DOHH2 (cell line): ENCODE data around the gene NNAT.

Experiments used
- H3F3A ChIP-seq: fragments of 200-600 bp; sonication (generic), shearing (Covaris generic); 2 replicates; pipeline ENCODE4 v1.6.0; 2016; ENCODE audit warnings: antibody characterized with exemption, mild to moderate bottlenecking; ENCODE audit not compliant: control insufficient read depth, insufficient read depth
- H3K27ac ChIP-seq: fragments of 200-600 bp; sonication (generic); 2 replicates; pipeline ENCODE4 v1.5.1; 2014; ENCODE audit warnings: low read depth, mild to moderate bottlenecking, low read length, moderate library complexity
- H3K27me3 ChIP-seq: fragments of 200-600 bp; sonication (generic); 2 replicates; pipeline ENCODE4 v1.6.1; 2014; ENCODE audit warnings: mild to moderate bottlenecking, low read length, mixed read lengths; ENCODE audit not compliant: control insufficient read depth
- H3K36me3 ChIP-seq: fragments of 200-600 bp; sonication (generic); 2 replicates; pipeline ENCODE4 v1.6.1; 2014; ENCODE audit warnings: mild to moderate bottlenecking, low read length, moderate library complexity, mixed read lengths; ENCODE audit not compliant: control insufficient read depth
- H3K4me1 ChIP-seq: fragments of 200-600 bp; sonication (generic); 2 replicates; pipeline ENCODE4 v1.6.1; 2014; ENCODE audit warnings: mild to moderate bottlenecking, low read length, mixed read lengths; ENCODE audit not compliant: control insufficient read depth
- H3K4me2 ChIP-seq: fragments of 200-600 bp; sonication (generic); 2 replicates; pipeline ENCODE4 v1.6.0; 2014; ENCODE audit warnings: mild to moderate bottlenecking, low read length, moderate library complexity
- H3K4me3 ChIP-seq: fragments of 200-600 bp; sonication (generic); 2 replicates; pipeline ENCODE4 v1.5.1; 2014; ENCODE audit warnings: mild to moderate bottlenecking, low read length, mixed read lengths
- H3K79me2 ChIP-seq: fragments of 200-600 bp; sonication (generic); 2 replicates; pipeline ENCODE4 v1.6.1; 2014; ENCODE audit warnings: mild to moderate bottlenecking, low read length, mixed read lengths; ENCODE audit not compliant: control insufficient read depth
- H3K9me2 ChIP-seq: fragments of 200-600 bp; sonication (generic); replicated peaks from 2 replicates; pipeline ENCODE4 v1.6.1; 2014; ENCODE audit warnings: mild to moderate bottlenecking, low read length, mixed read lengths; ENCODE audit not compliant: control insufficient read depth
- H3K9me3 ChIP-seq: fragments of 200-600 bp; sonication (generic); 2 replicates; pipeline ENCODE4 v1.6.1; 2014; ENCODE audit warnings: antibody characterized with exemption, low read length, mixed read lengths; ENCODE audit not compliant: control insufficient read depth, insufficient read depth
- H4K20me1 ChIP-seq: fragments of 200-600 bp; sonication (generic); 2 replicates; pipeline ENCODE4 v1.6.0; 2014; ENCODE audit warnings: low read depth, mild to moderate bottlenecking, antibody characterized with exemption, low read length, moderate library complexity; ENCODE audit not compliant: control insufficient read depth, insufficient read depth
- EZH2phosphoT487 ChIP-seq: fragments of 200-600 bp; sonication (generic); IDR thresholded peaks from 2 replicates; pipeline ENCODE4 v1.6.1; 2017; ENCODE audit warnings: borderline replicate concordance, mild to moderate bottlenecking, antibody characterized with exemption, low read length, moderate library complexity, mixed read lengths
- TF ChIP-seq, protein P1 (sequence below): fragments of 200-600 bp; sonication (generic); IDR thresholded peaks from one replicate; pipeline ENCODE4 v1.5.1; 2014; ENCODE audit warnings: antibody characterized with exemption, mild to moderate bottlenecking, low read depth, low read length; ENCODE audit not compliant: poor library complexity, severe bottlenecking

The NNAT gene

DNA sequence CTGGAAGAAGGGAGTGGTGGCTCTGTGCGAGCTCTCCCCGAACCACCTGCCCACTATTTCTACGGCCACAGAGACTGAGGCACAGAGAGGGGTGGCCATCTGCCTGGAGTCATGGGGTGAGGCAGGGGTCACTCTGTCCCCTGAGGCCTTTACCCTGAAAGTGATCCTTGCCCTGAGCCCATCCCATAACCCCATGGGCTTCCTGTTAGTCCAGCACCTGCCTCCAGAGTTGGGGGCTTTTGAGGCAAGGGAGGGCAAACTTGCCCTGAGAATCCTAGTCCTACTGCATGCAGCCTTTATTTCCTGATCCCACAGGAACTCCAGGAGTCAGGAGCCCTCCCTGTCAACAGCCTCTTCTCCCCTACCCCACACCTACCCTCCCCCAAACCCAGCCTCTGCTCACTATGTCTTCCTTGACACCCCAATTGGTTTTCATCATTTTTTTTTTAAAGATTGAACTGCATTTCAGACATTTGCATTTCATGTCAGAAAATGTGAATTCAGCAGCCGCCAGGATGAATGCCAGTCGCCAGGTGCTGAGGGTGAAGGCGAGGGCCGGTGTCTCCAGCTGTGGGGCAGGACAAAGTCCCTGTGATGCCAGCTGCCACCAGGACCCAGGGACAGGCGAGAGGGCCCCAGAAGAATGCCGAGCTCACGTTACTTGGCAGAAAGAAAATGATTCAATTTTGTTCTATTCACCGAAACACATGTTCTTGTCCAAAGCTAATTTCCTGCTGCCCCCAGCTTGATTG, 47.6 kb upstream of the NNAT start:
- H3K27ac ChIP-seq = no peak overlapping the region
- no peaks in the 10 kb centered on the region for H3K9me3 ChIP-seq
- peaks cover 13% of the 10 kb centered on the region; the same call in 1 of the 2 replicates for H3K27me3 ChIP-seq
- peaks cover 4% of the 10 kb centered on the region; the same call in 1 of the 2 replicates for H3K4me1 ChIP-seq
- no peaks in the 10 kb centered on the region for H3F3A ChIP-seq
- no peak overlapping the region for H3K4me3 ChIP-seq
- TF ChIP-seq, protein P1, sequence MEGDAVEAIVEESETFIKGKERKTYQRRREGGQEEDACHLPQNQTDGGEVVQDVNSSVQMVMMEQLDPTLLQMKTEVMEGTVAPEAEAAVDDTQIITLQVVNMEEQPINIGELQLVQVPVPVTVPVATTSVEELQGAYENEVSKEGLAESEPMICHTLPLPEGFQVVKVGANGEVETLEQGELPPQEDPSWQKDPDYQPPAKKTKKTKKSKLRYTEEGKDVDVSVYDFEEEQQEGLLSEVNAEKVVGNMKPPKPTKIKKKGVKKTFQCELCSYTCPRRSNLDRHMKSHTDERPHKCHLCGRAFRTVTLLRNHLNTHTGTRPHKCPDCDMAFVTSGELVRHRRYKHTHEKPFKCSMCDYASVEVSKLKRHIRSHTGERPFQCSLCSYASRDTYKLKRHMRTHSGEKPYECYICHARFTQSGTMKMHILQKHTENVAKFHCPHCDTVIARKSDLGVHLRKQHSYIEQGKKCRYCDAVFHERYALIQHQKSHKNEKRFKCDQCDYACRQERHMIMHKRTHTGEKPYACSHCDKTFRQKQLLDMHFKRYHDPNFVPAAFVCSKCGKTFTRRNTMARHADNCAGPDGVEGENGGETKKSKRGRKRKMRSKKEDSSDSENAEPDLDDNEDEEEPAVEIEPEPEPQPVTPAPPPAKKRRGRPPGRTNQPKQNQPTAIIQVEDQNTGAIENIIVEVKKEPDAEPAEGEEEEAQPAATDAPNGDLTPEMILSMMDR = no peak
- no peak for TF ChIP-seq EZH2phosphoT487
- no peaks in the 10 kb centered on the region for H3K9me2 ChIP-seq
- H3K79me2 ChIP-seq = no peaks in the 10 kb centered on the region
- H3K4me2 ChIP-seq = no peak overlapping the region
- H3K36me3 ChIP-seq = no peaks in the 10 kb centered on the region
- no peaks in the 10 kb centered on the region for H4K20me1 ChIP-seq

DNA sequence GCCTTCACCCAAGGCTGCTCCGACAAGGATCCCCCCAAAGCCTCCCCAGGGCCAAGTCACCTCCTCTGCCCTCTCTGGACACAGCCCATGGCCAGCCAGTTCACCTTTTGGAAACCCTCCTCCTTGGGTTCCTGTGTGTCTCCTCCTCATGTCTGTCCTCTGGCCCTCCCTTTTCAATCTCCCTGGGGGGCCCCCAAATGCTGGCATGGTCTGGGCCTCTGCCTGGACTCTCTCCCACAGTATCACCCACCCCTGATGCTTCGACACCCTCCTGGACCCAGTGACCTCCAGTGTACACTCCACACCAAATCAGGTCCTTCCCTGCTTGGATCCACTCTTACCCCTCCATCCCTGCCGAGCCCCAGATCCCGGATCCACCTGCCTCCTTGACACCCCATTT, 46.7 kb upstream of the NNAT start:
- H3K9me2 ChIP-seq = no peaks in the 10 kb centered on the region
- H4K20me1 ChIP-seq = no peaks in the 10 kb centered on the region
- no peak for TF ChIP-seq EZH2phosphoT487
- TF ChIP-seq, protein P1 = no peak
- H3K27me3 ChIP-seq = peaks cover 13% of the 10 kb centered on the region; the same call in 1 of the 2 replicates
- H3F3A ChIP-seq = no peaks in the 10 kb centered on the region
- no peak overlapping the region for H3K4me2 ChIP-seq
- H3K4me3 ChIP-seq = no peak overlapping the region
- H3K27ac ChIP-seq = no peak overlapping the region
- H3K79me2 ChIP-seq = no peaks in the 10 kb centered on the region
- H3K4me1 ChIP-seq = peaks cover 4% of the 10 kb centered on the region; the same call in 1 of the 2 replicates
- H3K9me3 ChIP-seq = no peaks in the 10 kb centered on the region
- no peaks in the 10 kb centered on the region for H3K36me3 ChIP-seq

DNA sequence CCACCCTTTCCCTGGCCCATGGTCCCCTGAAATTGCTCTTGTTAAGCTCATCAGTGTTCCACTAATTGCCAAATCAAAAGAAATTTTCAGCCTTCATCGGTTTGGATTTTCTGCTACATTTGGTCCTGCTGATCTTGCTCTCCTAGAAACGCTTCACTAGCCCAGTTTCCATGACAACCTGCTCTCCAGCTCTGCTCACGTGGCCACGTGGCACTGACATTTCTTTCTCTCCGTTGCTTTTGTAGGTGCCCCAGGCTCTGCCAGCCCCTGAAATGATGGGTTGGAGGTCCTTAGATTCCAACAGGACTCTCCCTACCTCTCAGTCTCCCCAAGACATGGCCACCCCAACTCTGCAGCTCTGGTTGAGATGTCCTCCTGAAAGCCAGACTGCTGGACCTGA, 45.8 kb upstream of the NNAT start:
- peaks cover 13% of the 10 kb centered on the region; the same call in 1 of the 2 replicates for H3K27me3 ChIP-seq
- no peaks in the 10 kb centered on the region for H3K9me3 ChIP-seq
- no peaks in the 10 kb centered on the region for H3F3A ChIP-seq
- no peaks in the 10 kb centered on the region for H3K79me2 ChIP-seq
- TF ChIP-seq, protein P1 = no peak
- no peak for TF ChIP-seq EZH2phosphoT487
- H3K27ac ChIP-seq = no peak overlapping the region
- no peaks in the 10 kb centered on the region for H4K20me1 ChIP-seq
- peaks cover 4% of the 10 kb centered on the region; the same call in 1 of the 2 replicates for H3K4me1 ChIP-seq
- H3K36me3 ChIP-seq = no peaks in the 10 kb centered on the region
- H3K4me3 ChIP-seq = no peak overlapping the region
- no peaks in the 10 kb centered on the region for H3K9me2 ChIP-seq
- H3K4me2 ChIP-seq = no peak overlapping the region
